OCI-LY3 (cell line): Measurements from ENCODE around the gene PTGES3L.

ENCODE experiments used
- H2AFZ ChIP-seq: fragments of 200-600, 300-600 bp; shearing (Covaris generic); 2 replicates; pipeline ENCODE4 v1.6.0; 2014; ENCODE audit warnings: antibody characterized with exemption, low read depth, low read length
- H3K27ac ChIP-seq: fragments of 200-600, 300-600 bp; sonication (generic); 2 replicates; pipeline ENCODE4 v1.5.1; 2014; ENCODE audit warnings: mild to moderate bottlenecking, low read length, moderate library complexity, mixed read lengths
- H3K27me3 ChIP-seq: fragments of 200-600, 300-600 bp; sonication (generic); 2 replicates; pipeline ENCODE4 v1.6.1; 2014; ENCODE audit warnings: low read depth, low read length, mixed read lengths
- H3K36me3 ChIP-seq: fragments of 200-600, 300-600 bp; sonication (generic); replicated peaks from 2 replicates; pipeline ENCODE3; 2014; ENCODE audit warnings: low read depth, low read length, mixed read lengths
- H3K4me1 ChIP-seq: fragments of 300-600, 200-600 bp; sonication (generic); 2 replicates; pipeline ENCODE4 v1.6.1; 2014; ENCODE audit warnings: low read length, mixed read lengths
- H3K4me2 ChIP-seq: fragments of 200-600, 300-600 bp; sonication (generic); 2 replicates; pipeline ENCODE4 v1.6.1; 2014; ENCODE audit warnings: low read length, mixed read lengths
- H3K4me3 ChIP-seq: fragments of 300-600, 200-600 bp; sonication (generic); 2 replicates; pipeline ENCODE4 v1.5.1; 2014; ENCODE audit warnings: antibody characterized with exemption, mild to moderate bottlenecking, low read length, moderate library complexity
- H3K79me2 ChIP-seq: fragments of 300-600, 200-600 bp; shearing (Covaris generic); 2 replicates; pipeline ENCODE4 v1.6.1; 2014; ENCODE audit warnings: mild to moderate bottlenecking, low read length, mixed read lengths
- H3K9ac ChIP-seq: fragments of 300-600, 200-600 bp; shearing (Covaris generic); 2 replicates; pipeline ENCODE4 v1.6.0; 2014; ENCODE audit warnings: mild to moderate bottlenecking, low read length, moderate library complexity
- H3K9me3 ChIP-seq: fragments of 200-600, 300-600 bp; shearing (Covaris generic); 2 replicates; pipeline ENCODE4 v1.6.1; 2014; ENCODE audit warnings: low read length, mixed read lengths; ENCODE audit not compliant: insufficient read depth
- H4K20me1 ChIP-seq: fragments of 200-600, 300-600 bp; sonication (generic); 2 replicates; pipeline ENCODE4 v1.6.1; 2016; ENCODE audit warnings: low read length, mixed read lengths; ENCODE audit not compliant: insufficient read depth
- EZH2phosphoT487 ChIP-seq: fragments of 200-600 bp; shearing (Covaris generic); IDR thresholded peaks from 2 replicates; pipeline ENCODE4 v1.6.1; 2018; ENCODE audit warnings: antibody characterized with exemption, mixed run types, low read depth
- TF ChIP-seq, protein P1 (sequence below): fragments of 200-600, 300-600 bp; sonication (generic); IDR thresholded peaks from 2 replicates; pipeline ENCODE4 v1.5.1; 2014; ENCODE audit warnings: antibody characterized with exemption, low read length, low read depth

PTGES3L gene

GRCh38 chr17:42979511-42980273, at the start of gene PTGES3L:
Gene PTGES3L, minus strand, starts transcription at chr17:42980080. Its CDS starts 27 bp downstream, at chr17:42980053.
- peak within 1 kb of the TSS; percentile 95 for H3K9ac ChIP-seq
- peaks cover 50% of the 10 kb centered on the region for H3K4me1 ChIP-seq
- no peaks in the 10 kb centered on the region for H3K9me3 ChIP-seq
- H3K4me2 ChIP-seq, result peak within 1 kb of the TSS; percentile 98
- H3K27me3 ChIP-seq, result no peaks in the 10 kb centered on the region
- H4K20me1 ChIP-seq, result peaks cover 5% of the 10 kb centered on the region; the same call in 1 of the 2 replicates
- TF ChIP-seq EZH2phosphoT487, result no peak
- TF ChIP-seq, protein P1, sequence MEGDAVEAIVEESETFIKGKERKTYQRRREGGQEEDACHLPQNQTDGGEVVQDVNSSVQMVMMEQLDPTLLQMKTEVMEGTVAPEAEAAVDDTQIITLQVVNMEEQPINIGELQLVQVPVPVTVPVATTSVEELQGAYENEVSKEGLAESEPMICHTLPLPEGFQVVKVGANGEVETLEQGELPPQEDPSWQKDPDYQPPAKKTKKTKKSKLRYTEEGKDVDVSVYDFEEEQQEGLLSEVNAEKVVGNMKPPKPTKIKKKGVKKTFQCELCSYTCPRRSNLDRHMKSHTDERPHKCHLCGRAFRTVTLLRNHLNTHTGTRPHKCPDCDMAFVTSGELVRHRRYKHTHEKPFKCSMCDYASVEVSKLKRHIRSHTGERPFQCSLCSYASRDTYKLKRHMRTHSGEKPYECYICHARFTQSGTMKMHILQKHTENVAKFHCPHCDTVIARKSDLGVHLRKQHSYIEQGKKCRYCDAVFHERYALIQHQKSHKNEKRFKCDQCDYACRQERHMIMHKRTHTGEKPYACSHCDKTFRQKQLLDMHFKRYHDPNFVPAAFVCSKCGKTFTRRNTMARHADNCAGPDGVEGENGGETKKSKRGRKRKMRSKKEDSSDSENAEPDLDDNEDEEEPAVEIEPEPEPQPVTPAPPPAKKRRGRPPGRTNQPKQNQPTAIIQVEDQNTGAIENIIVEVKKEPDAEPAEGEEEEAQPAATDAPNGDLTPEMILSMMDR, result no peak
- 0 out of 2 replicates have a peak within 1 kb of the TSS, but pooled peaks have one; percentile 19 for H2AFZ ChIP-seq
- peak within 1 kb of the TSS; percentile 83 for H3K4me3 ChIP-seq
- H3K79me2 ChIP-seq, result peaks cover 50% of the 10 kb centered on the region
- H3K27ac ChIP-seq, result peak within 1 kb of the TSS; percentile 88
- H3K36me3 ChIP-seq, result peaks cover 13% of the 10 kb centered on the region

GRCh38 chr17:43028221-43028861, 48.5 kb upstream of the PTGES3L start:
- no peak overlapping the region for H3K9ac ChIP-seq
- TF ChIP-seq, protein P1, result no peak
- TF ChIP-seq EZH2phosphoT487, result no peak

GRCh38 chr17:43027091-43028032, 47.5 kb upstream of the PTGES3L start:
- H3K4me2 ChIP-seq, result no peak overlapping the region
- TF ChIP-seq, protein P1, result no peak
- no peak for TF ChIP-seq EZH2phosphoT487
- H4K20me1 ChIP-seq, result no peaks in the 10 kb centered on the region
- no peaks in the 10 kb centered on the region for H3K79me2 ChIP-seq
- no peak overlapping the region for H3K9ac ChIP-seq
- H3K36me3 ChIP-seq, result no peaks in the 10 kb centered on the region
- no peaks in the 10 kb centered on the region for H3K4me1 ChIP-seq
- H3K27me3 ChIP-seq, result no peaks in the 10 kb centered on the region
- H3K4me3 ChIP-seq, result no peak overlapping the region
- H3K9me3 ChIP-seq, result no peaks in the 10 kb centered on the region
- no peak overlapping the region for H3K27ac ChIP-seq
- H2AFZ ChIP-seq, result no peak overlapping the region

More at GRCh38 chr17:43028221-43028861, 48.5 kb upstream of the PTGES3L start:
- no peak overlapping the region for H2AFZ ChIP-seq
- H3K27ac ChIP-seq, result no peak overlapping the region
- H4K20me1 ChIP-seq, result no peaks in the 10 kb centered on the region
- no peak overlapping the region for H3K4me2 ChIP-seq
- no peak overlapping the region for H3K4me3 ChIP-seq
- no peaks in the 10 kb centered on the region for H3K27me3 ChIP-seq
- H3K4me1 ChIP-seq, result no peaks in the 10 kb centered on the region
- no peaks in the 10 kb centered on the region for H3K9me3 ChIP-seq
- H3K36me3 ChIP-seq, result no peaks in the 10 kb centered on the region
- H3K79me2 ChIP-seq, result no peaks in the 10 kb centered on the region
